NT2/D1 (cell line): ENCODE results near the gene FGF19.

Experiments
- SUZ12 ChIP-seq: IDR thresholded peaks from 2 replicates; pipeline ENCODE4 v1.6.1; 2011; ENCODE audit not compliant: insufficient read length, insufficient read depth; ENCODE audit errors: extremely low read depth
- YY1 ChIP-seq: IDR thresholded peaks from 2 replicates; pipeline ENCODE4 v1.6.1; 2011; ENCODE audit not compliant: insufficient read length, insufficient read depth
- ZNF274 ChIP-seq: IDR thresholded peaks from 2 replicates; pipeline ENCODE4 v1.6.1; 2011; ENCODE audit warnings: mild to moderate bottlenecking, low read depth, low read length

- TF ChIP-seq SUZ12, result no peak
- no peak for TF ChIP-seq YY1
- TF ChIP-seq ZNF274, result no peak
Measured at GRCh38 chr11:69744435-69744834, 40.6 kb upstream of the FGF19 start.
